Ovary (tissue), 3 donors: ENCODE data around the gene RHOJ.

Source experiments
- EP300 ChIP-seq: sonication (generic); formaldehyde crosslinking; IDR thresholded peaks from one replicate; pipeline ENCODE4 v1.6.1; 2017; ENCODE audit warnings: antibody characterized with exemption
- POLR2A ChIP-seq: fragments of 450-650 bp; IDR thresholded peaks from one replicate; pipeline ENCODE4 v1.6.1; 2017; ENCODE audit warnings: antibody characterized with exemption, mild to moderate bottlenecking, moderate library complexity
- TF ChIP-seq, protein P1 (sequence below), 3 donors: fragments of 450-650 bp in 2 of 3; fragments of 200-600 bp in 1 of 3; IDR thresholded peaks; one replicate each; pipeline versions ENCODE4 v1.5.1 to v1.8.0; 2016 to 2022; ENCODE audit warnings: antibody characterized with exemption in 3 of 3, mild to moderate bottlenecking in 1 of 3
- donor health status: DM: no; HTN: no; CAD: no.

DNA sequence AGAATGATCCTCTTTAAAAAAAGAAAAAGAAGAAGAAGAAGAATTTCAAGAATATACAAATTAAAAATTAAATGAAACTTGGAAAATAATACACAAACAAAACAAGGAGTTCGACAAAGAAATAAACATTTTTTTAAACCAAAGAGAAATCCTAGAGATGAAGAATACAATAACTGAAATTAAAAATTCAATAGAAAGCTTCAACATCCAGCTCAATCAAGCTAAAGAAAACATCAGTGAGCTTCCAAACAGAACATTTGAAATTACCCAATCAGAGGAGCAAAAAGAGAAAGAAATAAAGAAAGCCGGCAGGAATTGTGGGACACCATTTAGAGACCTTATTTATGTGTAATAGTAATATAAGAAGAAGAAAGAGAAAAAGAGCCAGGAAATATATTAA lies 37.2 kb upstream of the RHOJ start:
- TF ChIP-seq, protein P1, sequence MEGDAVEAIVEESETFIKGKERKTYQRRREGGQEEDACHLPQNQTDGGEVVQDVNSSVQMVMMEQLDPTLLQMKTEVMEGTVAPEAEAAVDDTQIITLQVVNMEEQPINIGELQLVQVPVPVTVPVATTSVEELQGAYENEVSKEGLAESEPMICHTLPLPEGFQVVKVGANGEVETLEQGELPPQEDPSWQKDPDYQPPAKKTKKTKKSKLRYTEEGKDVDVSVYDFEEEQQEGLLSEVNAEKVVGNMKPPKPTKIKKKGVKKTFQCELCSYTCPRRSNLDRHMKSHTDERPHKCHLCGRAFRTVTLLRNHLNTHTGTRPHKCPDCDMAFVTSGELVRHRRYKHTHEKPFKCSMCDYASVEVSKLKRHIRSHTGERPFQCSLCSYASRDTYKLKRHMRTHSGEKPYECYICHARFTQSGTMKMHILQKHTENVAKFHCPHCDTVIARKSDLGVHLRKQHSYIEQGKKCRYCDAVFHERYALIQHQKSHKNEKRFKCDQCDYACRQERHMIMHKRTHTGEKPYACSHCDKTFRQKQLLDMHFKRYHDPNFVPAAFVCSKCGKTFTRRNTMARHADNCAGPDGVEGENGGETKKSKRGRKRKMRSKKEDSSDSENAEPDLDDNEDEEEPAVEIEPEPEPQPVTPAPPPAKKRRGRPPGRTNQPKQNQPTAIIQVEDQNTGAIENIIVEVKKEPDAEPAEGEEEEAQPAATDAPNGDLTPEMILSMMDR (IDR thresholded peaks at IDR 0.05) = no peak
- TF ChIP-seq POLR2A (no peak), EP300 (no peak)
